HepG2 (cell line): ENCODE data around the gene ADAP2. TPM values are rescaled to one million over a fixed set of nuclear protein-coding genes. Genes with fewer than 3 reads are reported as not detected.
A peak's percentile ranks its signal among the peaks of the same experiment; 100 is the strongest.

Experiments
- ETV5 ChIP-seq: IDR thresholded peaks from 2 replicates; pipeline ENCODE4 v1.6.1; 2018; ENCODE audit warnings: missing biosample characterization, missing genetic modification reagents, inconsistent platforms, borderline replicate concordance
- HNF1B ChIP-seq: sonication (generic); formaldehyde crosslinking; IDR thresholded peaks from 2 replicates; pipeline ENCODE4 v1.5.1; 2020; ENCODE audit warnings: mild to moderate bottlenecking, moderate library complexity, missing genetic modification reagents
- KAT8 ChIP-seq: IDR thresholded peaks from 2 replicates; pipeline ENCODE4 v1.6.1; 2016; ENCODE audit warnings: missing genetic modification reagents, missing compliant biosample characterization
- NCOR1 ChIP-seq: fragments of 200-600 bp; sonication (generic); IDR thresholded peaks from 2 replicates; pipeline ENCODE4 v1.7.0; 2017; ENCODE audit warnings: antibody characterized with exemption, low read length, borderline replicate concordance
- ONECUT2 ChIP-seq: sonication (generic); formaldehyde crosslinking; IDR thresholded peaks from 2 replicates; pipeline ENCODE4 v1.4.0; 2020; ENCODE audit warnings: missing genetic modification reagents
- PITX1 ChIP-seq: sonication (generic); formaldehyde crosslinking; IDR thresholded peaks from 2 replicates; pipeline ENCODE4 v1.5.1; 2020; ENCODE audit warnings: mild to moderate bottlenecking, missing genetic modification reagents
- RBAK ChIP-seq: sonication (generic); formaldehyde crosslinking; IDR thresholded peaks from 2 replicates; pipeline ENCODE4 v1.5.1; 2020; ENCODE audit warnings: mild to moderate bottlenecking, missing genetic modification reagents
- REL ChIP-seq: sonication (generic); formaldehyde crosslinking; conservative IDR thresholded peaks from 2 replicates; pipeline ENCODE4 v1.8.0; 2022; ENCODE audit warnings: mild to moderate bottlenecking, missing genetic modification reagents, moderate library complexity
- ZBTB14 ChIP-seq: sonication (generic); formaldehyde crosslinking; IDR thresholded peaks from 2 replicates; pipeline ENCODE4 v1.4.0; 2020; ENCODE audit warnings: missing genetic modification reagents
- ZNF292 ChIP-seq: sonication (generic); formaldehyde crosslinking; IDR thresholded peaks from 2 replicates; pipeline ENCODE4 v1.8.1; 2022; ENCODE audit warnings: mild to moderate bottlenecking, low read depth, missing genetic modification reagents, borderline replicate concordance
- ZNF33B ChIP-seq: sonication (generic); formaldehyde crosslinking; IDR thresholded peaks from 2 replicates; pipeline ENCODE4 v1.5.1; 2020; ENCODE audit warnings: mild to moderate bottlenecking, missing genetic modification reagents
- ZNF550 ChIP-seq: sonication (generic); formaldehyde crosslinking; IDR thresholded peaks from 2 replicates; pipeline ENCODE4 v1.4.0; 2020; ENCODE audit warnings: mild to moderate bottlenecking, missing genetic modification reagents, borderline replicate concordance
- ZNF552 ChIP-seq: sonication (generic); formaldehyde crosslinking; IDR thresholded peaks from 2 replicates; pipeline ENCODE4 v1.9.0; 2022; ENCODE audit warnings: missing genetic modification reagents, mild to moderate bottlenecking, borderline replicate concordance
- ZNF614 ChIP-seq: IDR thresholded peaks from 2 replicates; pipeline ENCODE4 v1.6.1; 2018; ENCODE audit warnings: missing biosample characterization, missing genetic modification reagents, inconsistent platforms, borderline replicate concordance
- ZNF619 ChIP-seq: sonication (generic); formaldehyde crosslinking; IDR thresholded peaks from 2 replicates; pipeline ENCODE4 v1.4.0; 2020; ENCODE audit warnings: mild to moderate bottlenecking, missing genetic modification reagents
- ZNF639 ChIP-seq: conservative IDR thresholded peaks from 2 replicates; pipeline ENCODE4 v1.6.1; 2018; ENCODE audit warnings: missing genetic modification reagents
- ZNF724P ChIP-seq: sonication (generic); formaldehyde crosslinking; IDR thresholded peaks from 2 replicates; pipeline ENCODE4 v1.8.0; 2022; ENCODE audit warnings: missing genetic modification reagents, borderline replicate concordance
- ZNF792 ChIP-seq: IDR thresholded peaks from 2 replicates; pipeline ENCODE4 v1.6.1; 2016
- polyA plus RNA-seq, 8 experiments: library from polyadenylated mRNA; depleted of rRNA in 3 of 8; stranded (reverse) in 7 of 8; unstranded in 1 of 8; fragments of >200 nt; fragmentation: Illumina TruSeq in 4 of 8; extraction: Trizol in 4 of 8; gene quantifications; 2 replicates each; pipeline versions ENCODE4 v1.2.1 to v1.2.3, GENCODE V29; 2011 to 2016; ENCODE audit warnings: low read depth in 4 of 8, missing spikeins in 1 of 8, mixed read lengths in 1 of 8; ENCODE audit not compliant: insufficient read depth in 1 of 8
- total RNA-seq, 5 experiments: library from RNA; depleted of rRNA; stranded (reverse); fragments of >200 nt; fragmentation: Illumina TruSeq; extraction: Trizol; gene quantifications; 2 replicates each; pipeline ENCODE4 v1.2.3, GENCODE V29; 2016; ENCODE audit warnings: low read depth in 1 of 5
- TF ChIP-seq, protein P1 (sequence below): sonication (generic); formaldehyde crosslinking; IDR thresholded peaks from 2 replicates; pipeline ENCODE4 v1.5.0; 2020; ENCODE audit warnings: missing genetic modification reagents
- TF ChIP-seq, protein P2 (sequence below): sonication (generic); formaldehyde crosslinking; IDR thresholded peaks from 2 replicates; pipeline ENCODE4 v1.9.0; 2022; ENCODE audit warnings: low read depth, missing genetic modification reagents

ADAP2 gene
- total and polyA plus RNA-seq, 2 of the 13 experiments (the other 11 are each of a cell fraction or from before 2014, with no cell fraction given): 0.51 to 0.70 TPM

DNA sequence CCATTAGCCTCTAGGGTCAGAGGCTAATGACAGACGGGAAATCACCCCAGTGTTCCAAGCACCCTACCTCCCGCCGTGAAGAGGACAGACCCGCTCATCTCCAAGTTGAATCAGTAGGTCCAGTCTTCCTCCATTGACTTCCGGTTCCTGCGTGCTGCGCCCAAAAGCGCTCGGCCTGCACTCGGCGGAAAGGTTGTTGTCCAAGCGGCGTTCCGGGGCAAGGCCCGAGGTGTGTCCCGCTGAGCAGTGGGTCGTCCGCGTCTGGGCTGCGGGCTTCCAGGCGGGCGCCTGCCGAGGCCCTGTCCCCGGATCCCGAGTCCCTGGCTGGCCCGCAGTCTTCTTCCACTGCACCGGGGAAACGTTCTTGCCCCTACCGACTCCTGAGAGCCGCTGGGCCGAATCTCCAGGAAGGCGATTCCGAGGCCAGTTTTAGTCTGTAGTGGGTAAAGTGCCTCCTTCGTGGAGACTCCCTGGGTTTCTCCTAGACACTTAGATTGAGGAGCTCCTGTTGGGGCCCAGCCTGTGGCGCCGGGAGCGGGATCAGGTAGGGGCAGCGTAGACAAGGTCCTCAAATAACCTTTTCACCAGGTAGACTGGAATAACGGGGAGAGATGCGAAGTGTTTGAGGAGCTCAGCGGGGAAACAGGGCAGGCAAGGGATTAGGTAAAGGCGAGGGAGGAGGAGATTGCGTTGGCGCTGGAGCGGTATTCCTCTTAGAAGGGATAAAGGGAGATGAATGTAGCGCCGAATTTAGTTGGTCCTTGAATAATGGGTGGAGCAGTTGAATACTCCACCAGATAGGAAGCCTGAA lies 15.4 kb upstream of the ADAP2 start, which contains the start of gene TEFM (continued):
- TF ChIP-seq ZNF639 (CRISPR knock-in tag) (peak; percentile 84; the same call in 1 of the 2 replicates), ZNF724P (CRISPR knock-in tag) (no peak), REL (CRISPR knock-in tag) (peak; percentile 90), ZNF33B (CRISPR knock-in tag) (no peak; the same call in 1 of the 2 replicates), ETV5 (peak; percentile 86), ZNF614 (peak; percentile 95), ZNF550 (CRISPR knock-in tag) (0 out of 2 replicates have a peak, but pooled peaks have one; percentile 47), ZNF292 (CRISPR knock-in tag) (peak; percentile 65; the same call in 1 of the 2 replicates), HNF1B (peak; percentile 75; the same call in 1 of the 2 replicates), ONECUT2 (CRISPR knock-in tag) (peak; percentile 32; the same call in 1 of the 2 replicates), ZNF552 (CRISPR knock-in tag) (0 out of 2 replicates have a peak, but pooled peaks have one; percentile 32), RBAK (0 out of 2 replicates have a peak, but pooled peaks have one; percentile 42), ZNF792 (CRISPR knock-in tag) (peak; percentile 79; the same call in 1 of the 2 replicates), NCOR1 (no peak), ZBTB14 (CRISPR knock-in tag) (peak; percentile 65; the same call in 1 of the 2 replicates), KAT8 (CRISPR knock-in tag) (peak; percentile 99), ZNF619 (CRISPR knock-in tag) (no peak), PITX1 (CRISPR knock-in tag) (peak; percentile 81)
- TF ChIP-seq, protein P1, sequence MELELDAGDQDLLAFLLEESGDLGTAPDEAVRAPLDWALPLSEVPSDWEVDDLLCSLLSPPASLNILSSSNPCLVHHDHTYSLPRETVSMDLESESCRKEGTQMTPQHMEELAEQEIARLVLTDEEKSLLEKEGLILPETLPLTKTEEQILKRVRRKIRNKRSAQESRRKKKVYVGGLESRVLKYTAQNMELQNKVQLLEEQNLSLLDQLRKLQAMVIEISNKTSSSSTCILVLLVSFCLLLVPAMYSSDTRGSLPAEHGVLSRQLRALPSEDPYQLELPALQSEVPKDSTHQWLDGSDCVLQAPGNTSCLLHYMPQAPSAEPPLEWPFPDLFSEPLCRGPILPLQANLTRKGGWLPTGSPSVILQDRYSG (CRISPR knock-in tag): no peak; the same call in 1 of the 2 replicates
- TF ChIP-seq, protein P2, sequence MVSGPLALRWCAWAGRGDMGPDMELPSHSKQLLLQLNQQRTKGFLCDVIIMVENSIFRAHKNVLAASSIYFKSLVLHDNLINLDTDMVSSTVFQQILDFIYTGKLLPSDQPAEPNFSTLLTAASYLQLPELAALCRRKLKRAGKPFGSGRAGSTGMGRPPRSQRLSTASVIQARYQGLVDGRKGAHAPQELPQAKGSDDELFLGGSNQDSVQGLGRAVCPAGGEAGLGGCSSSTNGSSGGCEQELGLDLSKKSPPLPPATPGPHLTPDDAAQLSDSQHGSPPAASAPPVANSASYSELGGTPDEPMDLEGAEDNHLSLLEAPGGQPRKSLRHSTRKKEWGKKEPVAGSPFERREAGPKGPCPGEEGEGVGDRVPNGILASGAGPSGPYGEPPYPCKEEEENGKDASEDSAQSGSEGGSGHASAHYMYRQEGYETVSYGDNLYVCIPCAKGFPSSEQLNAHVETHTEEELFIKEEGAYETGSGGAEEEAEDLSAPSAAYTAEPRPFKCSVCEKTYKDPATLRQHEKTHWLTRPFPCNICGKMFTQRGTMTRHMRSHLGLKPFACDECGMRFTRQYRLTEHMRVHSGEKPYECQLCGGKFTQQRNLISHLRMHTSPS (CRISPR knock-in tag): peak; percentile 50
